KOPT-K1 (cell line): ENCODE measurements around the gene SIN3A.

Experiments used
- H3K27ac ChIP-seq: fragments of 200-600 bp; sonication (generic); 2 replicates; pipeline ENCODE4 v1.5.1; 2016; ENCODE audit warnings: antibody characterized with exemption, mild to moderate bottlenecking, low read depth, low read length; ENCODE audit not compliant: poor library complexity, severe bottlenecking
- H3K36me3 ChIP-seq: fragments of 200-600 bp; sonication (generic); 2 replicates; pipeline ENCODE4 v1.5.1; 2017; ENCODE audit warnings: antibody characterized with exemption, mild to moderate bottlenecking, low read length, moderate library complexity; ENCODE audit not compliant: insufficient read depth
- H3K9me3 ChIP-seq: fragments of 200-600 bp; sonication (generic); 2 replicates; pipeline ENCODE4 v1.5.1; 2017; ENCODE audit warnings: antibody characterized with exemption, low read length, mild to moderate bottlenecking; ENCODE audit not compliant: insufficient read depth, poor library complexity, severe bottlenecking

The SIN3A gene

DNA sequence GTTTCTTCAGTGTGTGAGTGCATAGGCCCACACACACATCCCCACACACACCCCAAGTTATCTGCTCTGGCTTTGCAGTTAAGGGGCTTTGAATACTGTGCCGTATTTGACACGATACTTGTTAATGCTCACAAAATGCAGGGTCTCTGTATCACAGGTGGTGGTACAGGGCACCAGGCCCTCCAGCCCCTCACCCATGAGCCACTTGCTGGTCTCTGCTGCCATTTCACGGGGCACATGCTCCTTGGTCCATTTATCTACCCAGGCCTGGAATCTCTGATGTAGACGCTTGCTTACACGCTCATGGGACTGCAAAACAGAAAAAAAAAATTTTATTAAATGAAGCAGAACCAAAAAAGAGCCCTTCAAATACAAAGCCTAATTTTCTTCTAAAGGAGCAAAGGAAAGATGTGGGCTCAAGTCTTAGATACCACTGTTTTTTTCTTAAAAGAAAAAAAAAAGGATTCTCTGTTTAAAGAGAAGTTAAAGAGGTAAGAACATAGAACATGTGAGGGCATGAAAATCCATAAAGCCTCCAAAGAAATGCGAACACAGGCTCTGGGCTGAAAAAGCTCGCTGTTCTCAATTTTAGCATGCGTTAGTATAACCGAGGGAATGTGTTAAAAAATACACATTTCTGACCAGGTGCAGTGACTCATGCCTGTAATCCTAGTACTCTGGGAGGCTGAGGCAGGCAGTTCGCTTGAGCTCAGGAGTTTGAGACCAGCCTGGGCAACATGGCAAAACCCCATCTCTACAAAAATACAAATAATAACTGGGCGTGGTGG lies 79.4 kb downstream of the SIN3A start:
- no peak overlapping the region for H3K27ac ChIP-seq
- peaks cover 85% of the 10 kb centered on the region for H3K36me3 ChIP-seq
- no peaks in the 10 kb centered on the region for H3K9me3 ChIP-seq

DNA sequence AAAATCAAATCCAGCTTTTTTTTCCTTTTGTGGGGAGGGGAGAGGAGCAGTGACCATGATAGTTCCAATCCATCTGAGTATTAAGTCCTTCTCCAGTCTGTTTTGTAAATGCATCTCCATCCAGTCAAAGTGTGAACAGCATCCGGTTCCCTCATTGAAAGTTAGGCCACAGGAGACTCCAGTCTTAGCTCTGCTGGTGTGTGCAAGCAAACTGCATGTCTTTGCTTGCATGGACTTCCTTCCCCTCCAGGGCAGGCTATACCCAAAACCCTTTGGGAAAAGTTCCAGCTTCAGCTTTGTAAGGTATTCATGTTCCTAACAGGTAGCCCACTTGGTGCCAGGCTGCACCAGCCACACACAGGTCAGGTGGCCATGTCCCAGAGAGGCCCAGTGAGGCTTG lies 80.0 kb downstream of the SIN3A start:
- no peaks in the 10 kb centered on the region for H3K9me3 ChIP-seq
- H3K27ac ChIP-seq: no peak overlapping the region
- H3K36me3 ChIP-seq: peaks cover 85% of the 10 kb centered on the region

DNA sequence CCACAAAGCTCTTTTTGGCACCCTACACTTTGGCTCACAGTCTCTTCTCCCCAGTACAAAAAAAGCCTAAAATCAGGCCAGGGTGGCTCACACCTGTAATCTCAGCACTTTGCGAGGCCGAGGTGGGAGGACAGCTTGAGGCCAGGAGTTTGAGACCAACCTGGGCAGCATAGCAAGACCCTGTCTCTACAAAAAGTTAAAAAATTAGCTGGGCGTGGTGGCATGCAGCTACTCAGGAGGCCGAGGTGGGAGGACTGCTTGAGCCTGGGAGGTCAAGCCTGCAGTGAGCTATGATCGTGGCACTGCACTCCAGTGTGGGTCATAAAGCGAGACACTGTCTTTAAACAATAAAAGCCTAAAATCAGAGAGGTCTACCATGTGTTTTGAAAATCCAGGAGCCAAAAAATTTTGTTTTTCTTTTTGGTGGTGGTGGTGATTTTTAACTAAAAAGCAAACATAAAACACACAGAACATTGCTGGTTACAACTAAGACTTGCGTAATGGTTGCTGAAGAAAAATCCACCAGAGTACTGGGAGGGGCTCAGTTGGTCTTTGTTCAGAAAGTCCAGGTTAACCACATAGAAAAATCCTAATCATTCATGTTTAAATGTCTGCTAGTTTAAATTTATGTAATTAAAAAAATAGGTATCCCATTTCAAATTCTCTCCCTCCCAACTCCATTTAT lies 81.5 kb downstream of the SIN3A start:
- no peak overlapping the region for H3K27ac ChIP-seq
- H3K36me3 ChIP-seq: peaks cover 84% of the 10 kb centered on the region
- no peaks in the 10 kb centered on the region for H3K9me3 ChIP-seq

DNA sequence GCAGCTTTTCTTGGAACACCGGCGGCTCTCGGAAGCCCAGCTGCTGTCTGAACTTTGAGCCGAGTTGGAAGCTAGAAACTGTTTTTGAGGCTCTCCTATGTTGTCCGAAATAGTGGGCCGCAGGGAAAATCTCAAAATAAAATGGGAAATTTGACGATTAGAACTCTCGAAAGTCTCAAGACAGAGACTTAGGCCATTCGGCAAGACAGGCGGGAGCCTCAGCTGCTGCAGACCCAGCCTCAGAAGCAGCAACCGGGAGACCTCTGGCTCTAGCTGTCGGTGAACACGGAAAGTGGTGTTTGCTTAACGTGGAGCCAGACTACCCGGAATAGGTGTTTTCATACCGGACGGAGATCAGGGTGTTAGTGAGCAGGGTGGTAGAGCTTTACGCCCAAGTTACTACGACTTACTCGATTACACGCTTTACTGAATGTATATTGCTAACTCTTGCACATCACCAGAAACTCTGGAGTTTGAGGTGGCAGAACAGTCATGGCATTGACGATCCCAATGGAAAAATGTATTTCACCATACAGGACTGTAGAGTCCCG lies 82.7 kb downstream of the SIN3A start:
- Histone ChIP-seq H3K36me3 (peaks cover 83% of the 10 kb centered on the region), H3K9me3 (no peaks in the 10 kb centered on the region), H3K27ac (peak overlapping the region; percentile 82)

DNA sequence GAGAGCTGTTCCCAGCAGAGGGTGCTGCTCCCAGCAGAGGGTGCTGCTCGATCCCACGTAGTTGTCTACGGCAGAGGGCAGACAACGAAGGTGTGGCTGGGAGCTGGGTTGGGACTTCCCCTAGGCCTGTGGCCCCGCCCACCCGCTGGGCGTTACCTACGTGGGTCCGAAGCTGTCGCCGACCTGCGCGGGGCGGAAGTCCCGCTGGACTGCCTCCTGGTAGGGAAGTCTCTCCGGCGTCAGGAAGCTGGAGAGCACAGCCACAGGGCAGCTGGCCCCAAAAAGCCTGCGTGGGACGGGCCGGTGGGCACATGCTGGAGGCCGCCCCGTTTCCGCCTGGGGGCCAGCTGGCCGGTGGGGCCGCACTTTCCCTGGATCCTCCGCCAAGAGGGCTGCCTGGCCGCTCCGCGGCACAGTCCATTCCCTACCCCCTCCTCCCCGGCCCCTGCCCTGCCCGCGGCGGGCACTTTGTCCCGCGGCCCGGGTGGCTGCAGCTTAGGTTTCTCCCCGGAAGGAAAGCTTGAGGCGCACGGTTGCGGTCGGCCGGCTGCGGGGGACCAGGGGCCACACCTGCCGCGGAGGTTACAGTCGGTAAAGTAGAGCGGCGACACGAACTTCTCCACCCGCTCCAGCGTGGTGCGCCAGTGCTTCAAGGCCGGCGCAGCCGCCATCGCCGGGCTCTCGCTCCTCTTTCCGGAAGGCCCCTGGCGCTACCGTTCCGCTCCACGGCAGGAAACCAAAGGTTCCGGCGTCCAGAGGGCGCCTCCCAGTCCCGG lies 83.4 kb downstream of the SIN3A start, which contains the start of gene MAN2C1:
TSS of gene MAN2C1 (minus strand) at position 695 of the 776 bp plus-strand sequence. CDS start at position 671, 24 bp downstream.
- Histone ChIP-seq H3K36me3 (peaks cover 76% of the 10 kb centered on the region), H3K9me3 (no peaks in the 10 kb centered on the region), H3K27ac (peak within 1 kb of the TSS; percentile 82)

DNA sequence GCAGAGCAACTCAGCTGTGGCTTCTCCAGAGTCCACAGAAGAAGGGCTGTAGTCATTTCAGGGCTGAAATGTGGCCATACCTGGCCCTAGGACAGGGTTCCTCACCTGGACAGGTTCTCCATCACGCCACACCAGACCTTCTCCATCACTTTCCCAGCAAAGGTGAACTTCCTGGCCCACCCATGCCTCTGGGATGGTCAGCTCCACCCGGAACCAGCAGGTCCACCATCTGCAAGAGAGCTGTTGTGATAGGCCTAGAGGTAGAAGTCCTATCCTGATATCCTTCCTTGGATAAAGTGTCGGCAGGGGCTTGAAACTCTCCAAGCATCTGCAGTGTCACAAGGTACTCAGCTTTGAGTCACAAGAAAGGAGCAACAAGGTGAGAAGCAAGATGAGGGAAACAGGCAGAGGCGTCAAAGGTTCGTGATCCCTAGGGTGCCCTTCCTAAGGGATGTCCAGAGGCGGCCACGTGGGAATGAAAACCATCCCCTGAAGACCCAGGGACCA lies 84.0 kb downstream of the SIN3A start:
- no peaks in the 10 kb centered on the region for H3K9me3 ChIP-seq
- peak overlapping the region; percentile 82 for H3K27ac ChIP-seq
- peaks cover 71% of the 10 kb centered on the region for H3K36me3 ChIP-seq

DNA sequence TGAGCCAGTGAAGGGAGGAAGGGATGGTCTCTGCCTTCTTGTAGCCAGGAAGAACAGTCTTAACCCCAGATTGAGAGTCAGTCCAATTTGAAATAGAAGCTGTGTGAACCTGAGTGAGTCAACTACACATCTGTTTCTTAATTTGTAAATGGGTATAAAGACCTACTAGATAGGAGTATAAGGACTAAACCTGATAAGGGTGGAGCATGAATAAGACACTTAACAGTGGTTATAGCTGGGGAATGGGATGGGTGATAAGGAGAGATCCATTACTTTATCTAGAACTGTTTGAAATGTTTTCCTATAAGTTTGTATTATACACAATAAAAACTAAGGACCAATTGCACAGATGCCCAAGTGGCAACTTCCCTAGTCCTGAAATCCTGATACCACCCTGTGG lies 84.5 kb downstream of the SIN3A start:
- Histone ChIP-seq H3K27ac (no peak overlapping the region), H3K36me3 (peaks cover 71% of the 10 kb centered on the region), H3K9me3 (no peaks in the 10 kb centered on the region)

DNA sequence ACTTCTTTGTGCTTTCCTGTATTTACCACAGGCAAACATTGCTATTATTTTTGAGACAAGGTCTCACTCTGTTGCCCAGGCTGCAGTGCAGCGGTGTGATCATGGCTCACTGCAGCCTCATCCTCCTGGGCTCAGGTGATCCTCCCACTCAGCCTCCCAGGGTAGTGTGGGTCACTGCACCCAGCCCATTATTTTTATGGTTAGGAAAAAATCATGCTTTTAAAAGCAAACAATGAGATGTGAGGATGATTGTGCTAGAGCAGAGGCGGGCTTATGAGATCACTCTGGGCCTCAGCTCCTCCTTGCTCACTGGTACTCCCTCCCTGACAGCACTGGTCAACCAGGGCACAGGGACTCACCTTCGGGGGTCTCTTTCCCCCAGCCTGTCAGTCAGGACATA lies 85.3 kb downstream of the SIN3A start:
- no peak overlapping the region for H3K27ac ChIP-seq
- no peaks in the 10 kb centered on the region for H3K9me3 ChIP-seq
- H3K36me3 ChIP-seq: peaks cover 70% of the 10 kb centered on the region

DNA sequence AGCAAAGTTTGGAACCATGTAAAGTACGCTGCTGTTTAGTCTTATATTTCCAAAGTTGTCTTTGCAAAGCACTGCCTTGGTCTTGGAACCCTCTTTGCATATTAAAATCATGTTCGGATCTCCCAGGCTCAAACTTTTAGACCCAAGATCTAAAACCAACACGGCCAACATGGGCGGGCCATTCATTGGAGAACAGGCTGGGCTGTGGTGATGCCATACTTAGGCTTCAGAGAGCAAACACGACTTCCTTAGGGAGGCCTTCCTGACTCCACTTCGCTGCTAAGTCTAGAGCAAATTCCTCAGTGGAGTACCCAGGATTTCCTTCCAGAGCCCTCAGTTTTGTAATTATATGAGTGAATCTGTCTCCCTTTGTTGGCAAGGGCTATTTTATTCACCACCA lies 86.6 kb downstream of the SIN3A start:
- Histone ChIP-seq H3K27ac (no peak overlapping the region), H3K9me3 (no peaks in the 10 kb centered on the region), H3K36me3 (peaks cover 64% of the 10 kb centered on the region)

DNA sequence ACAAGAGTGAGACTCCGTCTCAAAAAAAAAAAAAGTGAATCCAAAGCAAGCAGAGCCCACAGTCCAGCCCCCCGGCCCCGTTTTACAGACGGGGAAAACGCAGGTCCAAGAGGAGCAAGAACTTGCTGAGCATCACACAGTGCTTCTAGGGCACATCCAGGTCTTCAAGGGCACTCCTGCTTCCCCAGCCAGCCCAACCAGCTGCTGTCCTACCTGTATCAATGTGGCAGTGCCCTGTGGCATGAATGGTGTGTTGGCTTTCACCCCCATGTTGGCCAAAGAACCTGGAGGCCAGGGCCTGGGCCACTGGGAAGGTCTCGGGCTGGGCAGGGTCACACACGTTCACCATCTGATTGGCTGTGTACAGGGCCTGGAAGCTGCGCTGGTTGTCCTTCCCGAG lies 87.7 kb downstream of the SIN3A start:
- peaks cover 64% of the 10 kb centered on the region for H3K36me3 ChIP-seq
- H3K27ac ChIP-seq: no peak overlapping the region

DNA sequence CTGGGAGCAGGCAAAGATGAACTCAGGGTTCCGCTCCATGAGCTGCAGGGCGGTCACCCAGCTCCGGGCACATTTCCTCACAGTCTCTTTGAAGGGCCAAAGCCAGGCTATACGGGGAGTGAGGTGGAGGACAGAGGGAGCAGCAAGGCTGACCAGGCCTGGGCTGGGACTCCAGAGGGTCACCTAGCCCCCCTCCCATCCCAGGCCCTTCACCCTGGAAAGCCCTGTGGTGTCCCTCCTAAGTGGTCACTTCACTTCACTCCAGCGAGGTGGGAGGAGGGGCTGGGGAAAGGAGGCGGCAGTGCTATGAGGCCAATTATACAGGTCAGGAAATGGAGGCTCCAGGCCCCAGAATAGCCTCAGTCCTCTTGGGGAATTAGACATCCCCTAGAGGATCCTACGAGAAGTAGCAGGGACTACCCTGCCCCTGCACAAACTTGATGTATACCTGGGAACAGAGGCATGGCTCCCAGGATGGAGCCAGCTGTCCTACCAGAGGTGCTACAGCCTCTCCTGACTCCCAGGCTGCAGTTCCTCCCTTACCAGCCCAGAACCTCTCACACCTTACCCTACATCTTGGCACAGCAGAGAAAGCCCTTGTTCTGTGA lies 88.7 kb downstream of the SIN3A start:
- H3K9me3 ChIP-seq: no peaks in the 10 kb centered on the region
- no peak overlapping the region for H3K27ac ChIP-seq
- peaks cover 73% of the 10 kb centered on the region for H3K36me3 ChIP-seq

More for the DNA sequence above, 87.7 kb downstream of the SIN3A start:
- H3K9me3 ChIP-seq: no peaks in the 10 kb centered on the region

DNA sequence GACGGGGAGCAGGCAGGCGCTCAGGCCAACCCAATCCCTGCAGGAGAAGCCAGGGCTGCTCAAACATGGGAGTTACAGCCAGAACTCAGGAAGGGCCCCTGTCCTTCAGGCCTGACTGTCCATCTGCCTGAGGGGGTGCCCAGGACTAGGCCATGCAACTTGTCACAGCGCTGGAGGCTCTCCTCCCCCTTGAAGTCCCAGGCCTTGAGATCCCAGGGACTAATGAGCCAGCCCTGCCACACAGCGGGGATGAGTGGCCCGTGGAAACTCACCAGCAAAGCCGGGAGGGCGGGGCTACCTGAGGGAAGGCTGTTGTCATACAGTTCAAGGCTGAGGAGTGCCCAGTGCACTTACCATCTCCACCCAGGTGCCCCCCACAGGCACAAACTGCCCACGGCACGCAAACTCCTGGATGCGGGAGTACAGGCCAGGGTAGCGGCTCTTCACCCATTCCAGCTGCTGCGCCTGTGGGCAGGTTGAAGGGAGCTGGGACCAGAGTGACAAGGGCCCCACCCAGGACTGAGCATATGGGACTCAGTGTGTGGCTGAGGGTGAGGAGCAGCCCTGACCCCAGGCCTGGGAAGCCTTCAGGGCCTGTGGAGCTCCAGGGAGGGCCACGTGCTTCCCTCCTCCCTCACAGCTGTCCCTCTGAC lies 89.4 kb downstream of the SIN3A start:
- Histone ChIP-seq H3K27ac (no peak overlapping the region), H3K9me3 (no peaks in the 10 kb centered on the region), H3K36me3 (peaks cover 69% of the 10 kb centered on the region)

DNA sequence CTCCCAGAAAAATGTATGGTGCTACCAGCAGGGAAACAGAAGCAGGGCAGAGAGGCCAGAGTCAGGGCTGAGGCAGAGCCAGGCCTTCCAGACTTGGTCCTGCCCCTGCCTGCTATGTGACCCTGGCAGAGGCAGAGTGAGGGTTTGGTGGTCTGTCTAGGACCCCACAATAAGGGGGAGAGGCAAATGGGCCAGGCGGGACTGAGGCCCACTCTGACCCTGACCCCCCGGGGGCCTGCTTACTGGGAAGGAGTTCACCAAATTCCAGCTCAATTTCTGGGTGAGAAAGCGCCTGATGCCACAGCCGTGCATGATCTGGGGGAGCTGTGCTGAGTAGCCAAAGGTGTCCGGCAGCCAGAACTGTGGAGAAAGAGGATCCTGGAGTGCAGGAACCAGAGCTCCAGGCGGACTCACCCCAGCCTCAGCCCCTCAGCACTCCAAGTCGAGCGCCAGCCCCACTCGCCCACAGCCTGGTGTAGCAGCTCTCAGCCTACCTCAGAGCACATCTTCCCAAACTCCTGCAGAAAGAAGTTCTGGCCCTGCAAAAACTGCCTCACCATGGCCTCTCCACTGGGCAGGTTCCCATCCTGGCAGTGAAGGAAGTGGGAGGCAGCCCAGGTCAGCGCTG lies 90.0 kb downstream of the SIN3A start:
- Histone ChIP-seq H3K9me3 (no peaks in the 10 kb centered on the region), H3K36me3 (peaks cover 68% of the 10 kb centered on the region), H3K27ac (no peak overlapping the region)

DNA sequence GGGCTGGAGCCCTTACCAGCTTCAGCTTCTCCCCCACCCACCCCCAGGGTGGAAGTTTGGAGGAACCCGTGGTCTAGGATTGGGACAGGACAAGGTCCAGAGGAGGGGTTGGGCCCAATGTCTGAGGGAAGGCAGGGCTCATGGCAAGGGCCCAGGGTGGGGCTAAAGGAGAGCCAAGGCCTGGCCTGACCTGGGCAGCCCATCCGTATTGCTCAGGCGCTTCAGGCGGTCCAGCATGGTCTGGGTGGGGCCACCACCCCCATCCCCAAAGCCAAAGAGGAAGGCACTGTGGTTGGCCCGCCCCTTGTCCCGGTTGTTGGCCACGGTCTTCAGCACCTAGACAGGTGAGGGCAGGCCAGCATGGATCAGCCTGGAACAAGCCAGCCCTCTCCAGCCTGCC lies 90.6 kb downstream of the SIN3A start:
- Histone ChIP-seq H3K36me3 (peaks cover 64% of the 10 kb centered on the region; the same call in 1 of the 2 replicates), H3K27ac (no peak overlapping the region), H3K9me3 (no peaks in the 10 kb centered on the region)
